ENCODE results near the gene CYB5A.

DNA sequence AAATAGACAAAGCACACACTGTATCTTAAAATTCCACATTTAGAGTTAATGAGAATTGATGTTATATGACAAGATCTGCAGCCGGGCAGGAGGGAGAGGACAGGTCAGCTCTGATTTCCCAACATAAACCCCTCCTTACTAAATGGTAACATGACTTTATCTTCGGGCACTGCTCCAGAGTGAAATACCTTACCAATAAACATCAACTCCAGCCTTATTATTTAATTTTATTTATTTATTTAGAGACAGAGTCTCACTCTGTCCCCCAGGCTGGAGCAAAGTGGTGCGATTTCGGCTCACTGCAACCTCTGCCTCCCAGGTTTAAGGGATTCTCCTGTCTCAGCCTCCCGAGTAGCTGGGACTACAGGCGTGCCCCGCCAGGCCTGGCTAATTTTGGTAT is 1.7 kb downstream of the CYB5A start:
- TF ChIP-seq NRF1 (IDR thresholded peaks at IDR 0.05; ENCODE audit: low read depth, low read length): no peak
- no peak for TF ChIP-seq JUN (IDR thresholded peaks at IDR 0.05; ENCODE audit: low read depth, low read length)
- TF ChIP-seq, protein P1, sequence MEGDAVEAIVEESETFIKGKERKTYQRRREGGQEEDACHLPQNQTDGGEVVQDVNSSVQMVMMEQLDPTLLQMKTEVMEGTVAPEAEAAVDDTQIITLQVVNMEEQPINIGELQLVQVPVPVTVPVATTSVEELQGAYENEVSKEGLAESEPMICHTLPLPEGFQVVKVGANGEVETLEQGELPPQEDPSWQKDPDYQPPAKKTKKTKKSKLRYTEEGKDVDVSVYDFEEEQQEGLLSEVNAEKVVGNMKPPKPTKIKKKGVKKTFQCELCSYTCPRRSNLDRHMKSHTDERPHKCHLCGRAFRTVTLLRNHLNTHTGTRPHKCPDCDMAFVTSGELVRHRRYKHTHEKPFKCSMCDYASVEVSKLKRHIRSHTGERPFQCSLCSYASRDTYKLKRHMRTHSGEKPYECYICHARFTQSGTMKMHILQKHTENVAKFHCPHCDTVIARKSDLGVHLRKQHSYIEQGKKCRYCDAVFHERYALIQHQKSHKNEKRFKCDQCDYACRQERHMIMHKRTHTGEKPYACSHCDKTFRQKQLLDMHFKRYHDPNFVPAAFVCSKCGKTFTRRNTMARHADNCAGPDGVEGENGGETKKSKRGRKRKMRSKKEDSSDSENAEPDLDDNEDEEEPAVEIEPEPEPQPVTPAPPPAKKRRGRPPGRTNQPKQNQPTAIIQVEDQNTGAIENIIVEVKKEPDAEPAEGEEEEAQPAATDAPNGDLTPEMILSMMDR (IDR thresholded peaks at IDR 0.05; ENCODE audit: control extremely low read depth in 1 of 3, insufficient read depth in 1 of 3, low read depth in 1 of 3, low read length in 3 of 3): no peak
- no peak for TF ChIP-seq EZH2 (IDR thresholded peaks at IDR 0.05; ENCODE audit: low read depth, low read length, severe bottlenecking)
- no peak for TF ChIP-seq SP2 (IDR thresholded peaks at IDR 0.05; ENCODE audit: low read length)
- no peak for TF ChIP-seq POLR2AphosphoS5 (IDR thresholded peaks at IDR 0.05; ENCODE audit: low read depth, low read length)
- TF ChIP-seq RXRA (IDR thresholded peaks at IDR 0.05; ENCODE audit: insufficient read depth, low read depth, low read length): no peak
- TF ChIP-seq POLR2A (IDR thresholded peaks at IDR 0.05; ENCODE audit: control extremely low read depth in 1 of 2, low read depth in 2 of 2, low read length in 2 of 2): no peak
- no peak for TF ChIP-seq RAD21 (IDR thresholded peaks at IDR 0.05 in 1 of 2, conservative IDR thresholded peaks at IDR 0.05 in 1 of 2; ENCODE audit: low read depth in 2 of 2, low read length in 2 of 2)
- TF ChIP-seq CEBPB (IDR thresholded peaks at IDR 0.05; ENCODE audit: low read depth, low read length): no peak
- no peak for TF ChIP-seq JUND (IDR thresholded peaks at IDR 0.05; ENCODE audit: low read length)
- no peak for TF ChIP-seq SP1 (IDR thresholded peaks at IDR 0.05; ENCODE audit: low read depth, low read length)

All from H1 (cell line).